HG02571 (cell line): Measurements from ENCODE around the gene UGDH.
A peak's percentile ranks its signal among the peaks of the same experiment; 100 is the strongest.
"Not testable (repeated sequence)": the region's sequence is repeated elsewhere in the genome, so short reads cannot be mapped to it uniquely, and the experiment has no call there.

Experiments used
- ATAC-seq: cut with Tn5 transposase; IDR thresholded peaks from one replicate; pipeline ENCODE4 v1.9.1; 2021; ENCODE audit warnings: mild to moderate bottlenecking, moderate library complexity; ENCODE audit not compliant: unreplicated experiment

Gene UGDH

DNA sequence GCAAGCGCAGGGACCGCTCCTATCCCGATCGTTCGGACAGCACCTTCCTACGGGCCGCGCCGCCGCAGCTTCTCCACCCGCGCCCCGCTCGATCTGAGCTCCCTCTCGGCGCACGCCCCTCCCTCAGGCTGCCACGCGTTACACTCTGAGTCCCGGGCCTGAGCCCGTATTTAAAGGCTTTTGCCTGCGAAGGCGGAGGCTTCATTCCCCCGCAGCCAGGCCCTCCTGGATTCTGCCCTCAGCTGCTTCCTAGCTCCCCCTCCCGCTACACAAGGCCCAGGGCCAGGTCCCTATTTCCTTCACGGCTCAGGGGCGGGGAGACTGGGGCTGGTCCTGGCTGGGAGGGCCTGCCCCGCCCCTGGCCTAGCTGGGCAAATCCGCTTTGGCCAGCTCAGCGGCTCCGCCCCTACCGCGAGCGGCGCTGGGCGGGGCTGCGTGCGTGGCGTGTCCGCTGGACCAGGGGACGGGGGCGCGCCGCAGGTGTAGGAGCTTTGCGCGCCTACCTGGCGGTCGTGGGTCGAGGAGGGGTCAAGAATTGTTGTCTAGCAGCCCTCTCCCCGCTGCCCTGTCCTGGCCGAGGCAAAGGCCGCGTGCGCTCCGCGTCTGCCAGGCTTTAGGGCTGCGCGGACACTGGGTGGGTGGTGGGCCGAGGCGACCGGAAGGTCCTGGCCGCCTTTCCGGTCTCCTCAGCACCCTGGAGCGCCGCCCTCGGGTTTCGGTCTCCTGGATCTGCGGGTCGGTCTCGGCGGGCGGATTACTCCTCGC is at the start of gene UGDH:
UGDH (minus strand) TSS at position 144 of the 765 bp plus-strand sequence. CDS start 5,927 bp downstream, outside the sequence.
- ATAC-seq = peak; percentile 93

DNA sequence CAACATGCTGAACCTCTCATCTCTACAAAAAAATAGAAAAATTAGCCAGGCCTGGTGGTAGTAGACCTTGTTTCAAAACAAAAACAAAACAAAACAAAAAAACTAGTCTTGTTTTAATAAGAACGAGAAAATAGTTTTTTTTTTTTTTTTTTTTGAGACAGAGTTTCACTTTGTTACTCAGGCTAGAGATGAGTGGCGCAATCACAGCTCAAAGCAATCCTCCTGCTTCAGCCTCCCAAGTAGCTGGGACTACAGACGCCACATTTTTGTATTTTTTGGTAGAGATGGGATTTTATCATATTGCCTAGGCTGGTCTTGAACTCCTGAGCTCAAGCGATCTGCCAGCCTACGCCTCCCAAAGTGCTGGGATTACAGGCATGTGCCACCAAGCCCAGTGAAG is 47.7 kb upstream of the UGDH start:
- ATAC-seq = no peak

DNA sequence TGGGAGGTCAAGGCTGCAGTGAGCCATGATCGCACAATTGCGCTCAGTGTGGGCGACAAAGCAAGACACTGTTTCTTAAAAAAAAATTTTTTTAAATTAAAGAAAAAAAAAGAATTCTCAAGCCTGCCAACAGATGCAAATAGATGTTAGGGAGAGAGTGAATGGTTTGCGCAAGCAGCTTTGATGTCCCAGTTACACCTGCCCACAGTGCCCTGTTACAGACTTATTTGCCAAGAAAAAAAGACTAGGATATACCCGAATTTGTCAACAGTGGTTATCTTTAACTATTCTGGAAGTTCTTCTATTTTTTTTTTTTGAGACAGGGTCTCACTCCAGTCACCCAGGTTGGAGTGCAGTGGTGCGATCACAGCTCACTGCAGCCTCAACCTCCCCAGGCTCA is 44.3 kb upstream of the UGDH start:
- ATAC-seq = no peak

DNA sequence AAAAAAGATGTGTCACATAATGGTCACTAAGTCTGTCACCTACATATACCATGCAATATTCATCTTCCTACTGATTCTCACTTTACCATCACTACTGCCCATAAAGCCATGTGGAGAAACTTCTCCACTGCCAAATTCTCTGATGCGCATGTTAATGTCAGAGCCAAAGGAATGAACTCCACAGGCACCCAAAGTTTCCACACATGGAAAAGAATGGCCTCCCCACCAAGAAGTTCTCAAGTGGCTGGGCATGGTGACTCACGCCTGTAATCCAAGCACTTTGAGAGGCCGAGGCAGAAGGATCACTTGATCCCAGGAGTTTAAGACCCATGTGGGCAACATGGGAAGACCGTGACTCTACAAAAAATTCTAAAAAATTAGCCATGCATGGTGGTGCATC is 43.8 kb upstream of the UGDH start:
- no peak for ATAC-seq

DNA sequence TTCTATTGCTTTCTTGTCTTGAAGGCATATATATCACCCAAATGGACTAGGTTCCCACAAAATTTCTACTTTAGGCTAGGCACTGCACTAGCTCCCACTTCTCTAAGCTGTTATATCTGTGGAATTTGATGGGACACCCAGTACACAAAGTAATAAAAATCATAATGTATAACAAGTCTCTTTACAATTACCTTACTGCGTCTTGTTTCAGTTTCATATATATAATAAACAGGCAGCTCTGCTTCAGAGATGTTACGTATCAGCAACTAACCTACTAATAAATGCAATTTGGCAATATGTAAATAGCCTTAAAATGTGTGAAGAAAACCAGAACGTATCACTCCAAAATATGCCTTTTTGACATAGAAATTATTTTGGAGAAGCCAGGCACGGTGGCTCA is 42.0 kb upstream of the UGDH start:
- no peak for ATAC-seq

DNA sequence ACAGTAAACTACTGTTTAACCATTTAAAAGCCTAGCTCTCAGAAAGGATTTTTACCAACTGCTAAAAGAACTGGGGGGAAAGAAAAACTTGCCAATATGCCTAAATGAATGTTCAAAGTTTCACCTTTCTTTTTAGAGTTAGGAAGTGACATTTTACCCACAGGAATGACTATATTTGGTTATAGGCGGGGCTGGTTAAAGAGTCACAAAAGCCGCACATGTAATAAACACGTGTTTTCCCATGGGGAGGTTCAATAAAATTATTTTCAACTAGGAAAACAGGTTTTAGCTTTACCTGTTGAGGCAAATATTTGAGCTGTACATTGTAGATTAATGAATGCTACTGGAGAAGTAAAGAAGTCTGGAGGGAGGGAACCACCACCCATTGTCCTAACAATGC is 41.6 kb upstream of the UGDH start:
- ATAC-seq = no peak

DNA sequence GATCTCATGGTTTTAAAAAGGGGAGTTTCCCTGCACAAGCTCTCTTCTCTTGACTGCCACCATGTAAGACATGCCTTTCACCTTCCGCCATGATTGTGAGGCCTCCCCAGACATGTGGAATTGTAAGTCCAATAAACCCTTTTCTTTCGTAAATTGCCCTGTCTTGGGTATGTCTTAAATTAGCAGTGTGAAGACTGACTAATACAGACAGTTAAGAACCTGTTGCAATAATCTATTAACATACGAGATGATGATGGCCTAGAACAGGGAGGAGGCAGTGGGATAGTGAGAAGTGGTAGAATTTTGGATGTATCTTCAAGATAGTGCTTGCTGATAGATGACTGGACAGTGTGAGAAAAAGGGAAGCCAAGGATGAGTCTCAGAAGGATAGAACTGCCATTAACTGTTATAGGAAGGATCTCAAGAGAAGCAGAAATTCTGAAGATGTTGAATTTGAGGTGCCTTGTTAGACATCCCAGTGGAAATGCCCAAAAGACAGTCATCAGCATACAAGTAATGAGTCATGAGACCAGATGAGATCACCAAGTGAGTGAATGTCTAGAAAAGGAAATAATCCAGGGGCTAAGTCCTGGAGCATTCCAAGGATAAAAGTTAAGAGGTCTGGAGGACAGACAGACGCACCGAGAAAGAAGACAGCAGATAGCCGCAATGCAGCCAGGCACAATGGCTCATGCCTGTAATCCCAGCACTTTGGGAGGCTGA is 38.8 kb upstream of the UGDH start:
- no peak for ATAC-seq

DNA sequence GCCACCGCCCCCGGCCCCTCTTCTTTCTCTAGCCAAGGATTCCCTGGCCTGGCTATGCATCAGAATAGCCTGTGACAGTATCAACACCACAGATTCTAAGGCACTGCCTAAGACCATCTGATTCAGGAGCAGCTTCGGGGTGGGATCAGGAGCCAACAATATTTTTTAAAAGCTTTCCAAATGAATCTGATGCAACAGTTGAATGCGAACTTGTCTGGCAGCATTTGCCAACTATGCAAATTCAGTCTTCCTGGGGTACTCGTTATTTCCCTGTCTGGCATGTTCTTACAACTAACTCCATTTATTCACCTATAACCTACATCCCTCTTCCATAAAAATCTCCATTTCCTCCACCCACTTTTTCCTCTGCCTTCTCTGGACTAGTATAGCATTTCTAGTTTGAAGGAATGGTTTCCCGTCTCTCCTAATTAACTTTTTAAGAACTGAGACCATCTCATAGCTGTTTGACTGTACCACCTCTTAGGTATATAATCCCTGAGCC is 36.2 kb upstream of the UGDH start:
- ATAC-seq = no peak

DNA sequence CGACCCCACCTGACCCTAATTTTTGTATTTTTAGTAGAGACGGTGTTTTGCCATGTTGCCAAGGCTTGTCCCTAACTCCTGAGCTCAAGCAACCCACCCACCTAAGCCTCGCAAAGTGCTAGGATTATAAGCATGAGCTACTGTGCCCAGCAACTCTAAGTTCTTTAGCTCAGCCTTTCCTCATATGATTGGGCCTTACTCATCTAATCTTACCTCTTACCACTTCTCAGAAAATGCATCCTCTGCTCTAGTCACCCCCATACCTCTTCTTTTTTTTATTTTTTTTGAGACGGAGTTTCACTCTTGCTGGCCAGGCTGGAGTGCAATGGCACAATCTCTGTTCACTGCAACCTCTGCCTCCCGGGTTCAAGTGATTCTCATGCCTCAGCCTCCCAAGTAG is 35.6 kb upstream of the UGDH start:
- ATAC-seq = no peak

DNA sequence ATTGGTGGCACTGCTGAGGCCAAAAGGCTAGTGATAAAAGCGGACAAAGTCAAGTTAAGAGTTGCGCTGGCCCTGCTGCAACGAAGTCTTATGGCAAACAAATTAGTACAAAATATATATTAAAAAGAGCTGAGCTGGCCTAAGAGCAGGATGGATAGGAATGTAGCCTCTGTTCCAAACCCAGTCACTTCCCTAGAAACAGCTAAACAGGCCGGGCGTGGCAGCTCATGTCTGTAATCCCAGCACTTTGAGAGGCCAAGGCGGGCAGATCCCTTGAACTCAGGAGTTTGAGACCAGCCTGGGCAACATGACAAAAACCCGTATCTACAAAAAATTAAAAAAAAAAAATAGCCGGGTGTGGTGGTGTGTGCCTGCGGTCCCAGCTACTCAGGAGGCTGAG is 32.4 kb upstream of the UGDH start:
- no peak for ATAC-seq

DNA sequence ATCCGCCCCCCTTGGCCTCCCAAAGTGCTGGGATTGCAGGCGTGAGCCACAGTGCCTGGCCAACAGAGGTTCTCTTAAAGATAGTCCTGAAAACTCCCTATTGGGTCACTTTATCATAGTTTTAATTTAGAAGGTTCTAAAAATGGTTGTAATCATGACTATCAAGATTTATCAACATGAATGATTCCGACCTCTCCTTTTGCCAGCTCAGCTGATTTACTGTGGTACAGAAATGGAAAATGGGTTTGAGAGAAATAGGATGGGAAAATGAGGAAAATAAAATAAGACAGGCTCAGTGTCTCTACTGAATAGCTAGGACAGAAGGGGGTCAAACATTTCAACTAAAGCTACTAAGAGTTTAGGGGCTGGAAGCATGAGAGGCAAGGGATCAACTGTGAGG is 28.2 kb upstream of the UGDH start:
- no peak for ATAC-seq

DNA sequence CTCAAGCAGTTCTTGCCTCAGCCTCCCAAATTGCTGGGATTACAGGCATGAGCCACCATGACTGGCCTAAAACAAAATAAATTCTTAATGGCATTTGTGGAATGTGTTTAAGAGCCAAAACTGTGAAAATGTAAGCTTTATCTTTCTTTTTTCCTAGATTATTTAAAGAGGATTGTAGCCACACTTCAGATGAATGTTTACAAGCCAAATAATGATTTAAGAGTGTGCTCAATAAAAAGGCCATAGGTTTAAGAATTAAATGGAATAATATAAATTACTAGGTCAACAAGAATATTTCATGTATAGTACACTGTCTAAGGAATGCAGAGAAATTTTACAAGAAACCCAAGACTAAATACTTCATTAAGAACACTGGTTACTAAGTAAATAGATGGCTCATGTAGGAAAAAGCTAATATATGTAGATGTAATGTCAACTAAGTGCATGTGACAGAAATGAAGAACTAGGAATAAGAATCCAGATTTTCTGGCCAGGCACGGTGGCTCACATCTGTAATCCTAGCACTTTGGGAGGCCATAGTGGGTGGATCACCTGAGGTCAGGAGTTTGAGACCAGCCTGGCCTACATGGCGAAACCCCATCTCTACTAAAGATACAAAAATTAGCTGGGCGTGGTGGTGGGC is 21.3 kb upstream of the UGDH start:
- ATAC-seq = no peak

DNA sequence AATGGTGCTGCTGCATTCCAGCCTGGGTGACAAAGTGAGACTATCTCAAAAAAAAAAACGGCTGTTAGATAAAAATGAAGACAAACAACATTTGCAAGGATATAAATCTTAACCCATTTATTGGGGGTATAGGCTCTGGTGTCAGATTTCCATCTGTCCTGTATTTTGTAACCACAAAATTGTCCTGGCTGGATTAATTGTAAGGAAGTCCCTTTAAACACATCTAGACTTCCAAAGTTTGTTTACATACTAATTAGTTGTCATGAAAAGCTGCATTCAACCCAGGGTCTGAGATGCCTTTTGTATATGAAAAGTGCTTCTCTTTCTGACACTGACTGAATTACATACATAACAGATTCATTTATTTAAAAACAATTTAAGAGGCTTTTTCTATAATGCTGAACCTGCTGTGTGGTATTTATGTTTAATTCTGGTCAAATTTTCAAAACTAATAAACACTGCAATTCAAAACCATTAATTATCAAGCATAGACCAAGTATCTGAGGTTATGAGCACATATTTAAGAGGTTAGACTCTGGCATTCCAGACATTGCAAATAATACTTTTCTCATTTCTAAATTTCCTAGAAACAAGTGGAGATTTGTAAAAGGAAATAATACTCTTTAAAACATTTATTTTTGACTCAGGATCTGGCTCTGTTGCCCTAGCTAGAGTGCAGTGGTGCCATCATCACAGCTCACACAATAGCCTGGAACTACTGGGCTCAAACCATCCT is 17.5 kb upstream of the UGDH start:
- no peak for ATAC-seq

DNA sequence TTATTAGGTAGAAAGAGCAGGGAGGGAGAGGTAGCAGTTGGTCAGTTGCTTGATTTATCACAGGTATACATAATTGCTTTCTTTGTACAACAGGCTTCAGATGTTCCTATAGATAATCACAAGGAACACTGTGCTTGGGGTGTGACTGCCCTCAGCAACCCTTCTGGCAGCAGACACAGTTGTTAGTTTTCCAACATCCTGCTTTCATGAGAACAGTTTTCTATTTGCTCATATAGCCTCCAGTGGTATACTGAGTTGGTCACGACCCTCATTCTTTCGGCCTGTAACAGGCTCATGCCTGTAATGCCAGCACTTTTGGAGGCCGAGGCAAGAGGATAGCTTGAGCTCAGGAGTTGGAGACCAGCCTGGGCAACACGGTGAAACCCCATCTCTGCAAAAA is 16.8 kb upstream of the UGDH start:
- ATAC-seq = not testable (repeated sequence)

DNA sequence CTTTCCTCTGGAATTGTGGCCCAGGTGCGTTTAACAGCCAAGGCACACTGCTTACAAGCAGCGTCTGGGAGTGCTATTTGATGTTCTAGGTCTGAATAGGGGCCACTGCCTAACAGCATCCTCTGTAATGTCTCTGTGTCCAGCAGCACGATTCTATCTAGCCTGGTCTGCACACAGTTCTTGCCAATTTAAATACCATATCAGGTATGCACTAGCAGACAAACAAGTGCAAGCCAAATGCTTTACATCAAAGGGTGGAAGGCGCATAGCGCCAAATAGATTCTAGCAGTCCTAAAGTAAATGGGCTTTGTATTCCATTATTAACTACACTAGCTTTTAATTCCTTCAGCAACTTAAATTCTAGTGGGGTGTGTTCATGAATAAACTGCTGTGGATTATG is 15.8 kb upstream of the UGDH start:
- no peak for ATAC-seq

DNA sequence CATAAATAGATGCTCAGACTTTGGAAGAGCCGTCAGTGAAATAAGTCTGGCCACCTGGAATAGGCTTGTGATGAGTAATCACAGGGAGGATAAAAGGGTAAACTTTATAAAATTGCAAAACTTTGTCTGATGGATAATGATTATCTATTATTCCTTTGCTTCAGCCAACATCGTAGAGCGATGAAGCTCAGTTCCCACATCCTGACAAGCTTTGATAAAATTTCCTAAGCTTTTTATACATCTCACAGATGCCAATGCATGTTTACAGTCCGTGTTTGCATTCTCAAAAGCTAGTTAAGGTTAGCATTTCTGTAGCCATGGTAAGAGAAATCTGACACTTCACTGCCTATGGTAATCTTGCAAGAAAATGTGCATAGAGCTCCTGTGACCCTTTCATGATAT is 15.4 kb upstream of the UGDH start:
- no peak for ATAC-seq

DNA sequence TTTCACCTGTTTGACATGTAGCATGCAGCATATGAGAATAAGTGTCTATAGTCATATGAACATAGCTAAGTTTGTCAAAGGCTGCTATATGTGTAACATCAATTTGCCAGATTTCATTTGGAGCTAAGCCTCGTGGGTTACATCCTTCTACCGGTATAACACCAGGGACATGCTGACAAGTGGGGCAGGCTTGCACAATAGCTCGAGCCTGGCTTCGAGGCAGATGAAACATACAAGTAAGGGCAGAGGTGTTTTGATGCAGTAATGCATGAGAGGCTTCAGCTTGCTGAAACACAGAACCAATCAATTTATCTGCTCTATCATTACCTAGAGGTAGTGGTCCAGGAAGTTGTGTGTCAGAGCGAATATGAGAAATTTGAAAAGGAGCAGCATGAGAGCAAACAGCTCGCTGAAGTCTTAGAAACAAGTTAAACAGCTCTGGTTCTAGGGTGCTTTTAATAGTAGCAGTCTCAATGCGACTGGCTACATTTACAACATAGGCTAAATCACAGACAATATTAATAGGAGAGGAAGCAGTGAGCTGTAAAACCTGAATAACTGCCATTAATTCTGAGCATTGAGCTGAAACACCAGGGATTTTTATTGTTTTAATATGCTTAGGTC is 14.9 kb upstream of the UGDH start:
- ATAC-seq = no peak

DNA sequence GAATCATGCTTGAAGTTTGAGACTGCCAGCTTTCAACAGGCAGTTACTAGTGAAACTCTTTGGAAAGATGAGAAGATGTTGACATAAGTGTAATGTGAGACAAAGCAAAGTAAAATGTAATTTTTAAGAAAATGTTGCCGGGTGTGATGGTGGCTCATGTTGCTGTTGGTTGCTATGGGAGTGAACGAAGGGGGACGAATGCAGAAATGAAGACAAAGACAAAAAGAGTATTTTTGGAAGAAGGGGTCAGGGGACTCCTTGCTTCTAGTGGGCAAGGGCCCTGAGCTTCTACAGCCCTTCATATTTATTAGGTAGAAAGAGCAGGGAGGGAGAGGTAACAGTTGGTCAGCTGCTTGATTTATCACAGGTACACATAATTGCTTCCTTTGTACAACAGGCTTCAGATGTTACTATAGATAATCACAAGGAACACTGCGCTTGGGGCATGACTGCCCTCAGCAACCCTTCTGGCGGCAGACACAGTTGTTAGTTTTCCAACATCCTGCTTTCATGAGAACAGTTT is 11.9 kb upstream of the UGDH start:
- ATAC-seq = no peak

DNA sequence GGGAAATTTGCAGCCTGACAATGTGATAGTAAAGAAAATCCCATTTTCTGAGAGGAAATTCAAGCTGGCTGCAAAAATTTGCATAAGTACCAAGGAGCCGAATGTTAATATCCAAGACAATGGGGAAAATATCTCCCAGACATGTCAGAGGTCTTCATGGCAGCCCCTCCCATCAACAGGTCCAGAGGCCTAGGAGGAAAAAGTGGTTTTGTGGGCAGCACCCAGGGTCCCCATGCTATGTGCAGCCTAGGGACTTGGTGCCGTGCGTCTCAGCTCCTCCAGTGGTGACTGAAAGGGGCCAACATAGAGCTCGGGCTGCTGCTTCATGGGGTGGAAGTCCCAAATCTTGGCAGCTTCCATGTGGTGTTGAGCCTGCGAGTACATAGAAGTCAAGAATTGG is 6.3 kb upstream of the UGDH start:
- ATAC-seq = no peak

DNA sequence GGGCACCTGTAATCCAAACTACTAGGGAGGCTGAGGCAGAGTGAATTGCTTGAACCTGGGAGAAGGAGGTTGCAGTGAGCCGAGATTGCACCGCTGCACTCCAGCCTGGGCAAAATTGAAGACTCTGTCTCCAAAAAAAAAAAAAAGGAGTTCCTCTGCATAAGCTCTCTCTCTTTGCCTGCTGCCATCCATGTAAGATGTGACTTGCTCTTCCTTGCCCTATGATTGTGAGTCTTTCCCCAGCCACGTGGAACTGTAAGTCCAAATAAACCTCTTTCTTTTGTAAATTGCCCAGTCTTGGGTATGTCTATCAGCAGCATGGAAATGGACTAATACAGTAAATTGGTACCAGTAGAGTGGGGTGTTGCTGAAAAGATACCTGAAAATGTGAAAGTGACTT is 5.0 kb upstream of the UGDH start:
- not testable (repeated sequence) for ATAC-seq

DNA sequence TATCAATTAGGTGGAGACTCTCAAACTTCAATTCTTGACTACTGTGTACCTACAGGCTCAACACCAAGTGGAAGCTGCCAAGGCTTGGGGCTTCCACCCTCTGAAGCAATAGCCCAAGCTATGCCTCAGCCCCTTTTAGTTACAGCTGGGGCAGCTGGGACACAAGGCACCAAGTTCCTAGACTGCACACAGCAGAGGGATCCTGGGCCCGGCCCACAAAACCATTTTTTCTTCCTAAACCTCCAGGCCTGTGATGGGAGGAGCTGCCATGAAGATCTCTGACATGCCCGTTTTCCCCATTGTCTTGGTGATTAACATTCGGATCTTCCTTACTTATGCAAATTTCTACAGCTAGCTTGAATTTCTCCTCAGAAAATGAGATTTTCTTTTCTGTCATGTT is 3.4 kb upstream of the UGDH start:
- no peak for ATAC-seq
